Endothelial cell of umbilical vein (primary cell): Measurements from ENCODE around the gene VARS1. TPM values are rescaled to one million over a fixed set of nuclear protein-coding genes. Genes with fewer than 3 reads are reported as not detected.

Source experiments
- BruUV-seq: library from RNA; stranded (reverse); fragments of 400-500 nt; replicated peaks from 2 replicates; lab custom pipeline; 2021; lab: Mats Ljungman, UMichigan
- CTCF ChIA-PET: fragments of 300-600, 350-600 bp; sonication (Branson Sonifier 250); formaldehyde crosslinking; loops from one replicate; lab custom pipeline; 2021; ENCODE audit warnings: antibody characterized with exemption, inconsistent platforms; lab: Charles Lee
- POLR2A ChIA-PET: fragments of 300-600, 350-600 bp; sonication (Branson Sonifier 250); formaldehyde crosslinking; loops from one replicate; lab custom pipeline; 2021; ENCODE audit warnings: antibody characterized with exemption, inconsistent platforms; lab: Charles Lee
- DNase-seq: peaks from one replicate; pipeline ENCODE4 v3.0.0-alpha.2; 2011; ENCODE audit warnings: low read depth, low spot score
- FAIRE-seq: peaks from 2 replicates; lab custom pipeline; 2011; peaks lifted over from hg19 to GRCh38; lab: Jason Lieb, UNC
- H2AFZ ChIP-seq: 2 replicates; pipeline ENCODE4 v1.6.0; 2012; ENCODE audit warnings: low read depth, low read length, control low read depth, inconsistent platforms
- H3K27ac ChIP-seq: 2 replicates; pipeline ENCODE4 v1.5.1; 2011; ENCODE audit warnings: low read depth, mild to moderate bottlenecking, control low read depth, low read length, moderate library complexity; ENCODE audit not compliant: insufficient read depth
- H3K27me3 ChIP-seq, 2 experiments: 2 replicates each; pipeline versions ENCODE4 v1.6.0 to v1.6.1; 2011; ENCODE audit warnings: low read length in 2 of 2, mixed read lengths in 1 of 2; ENCODE audit not compliant: control insufficient read depth in 2 of 2, insufficient read depth in 2 of 2
- H3K36me3 ChIP-seq, 2 experiments: 2 replicates in 1 of 2; 3 replicates in 1 of 2; pipeline ENCODE4 v1.5.1; 2011; ENCODE audit warnings: low read length in 2 of 2, mild to moderate bottlenecking in 1 of 2, moderate library complexity in 1 of 2; ENCODE audit not compliant: control insufficient read depth in 2 of 2, insufficient read depth in 2 of 2; ENCODE audit errors: extremely low read depth in 1 of 2
- H3K4me1 ChIP-seq: 3 replicates; pipeline ENCODE4 v1.5.1; 2011; ENCODE audit warnings: mild to moderate bottlenecking, low read length; ENCODE audit not compliant: control insufficient read depth, insufficient read depth; ENCODE audit errors: extremely low read depth
- H3K4me2 ChIP-seq: 2 replicates; pipeline ENCODE4 v1.6.1; 2011; ENCODE audit warnings: low read length, control low read depth, mixed read lengths; ENCODE audit not compliant: insufficient read depth
- H3K4me3 ChIP-seq, 3 experiments: fragments of 200-600 bp in 1 of 3; sonication (generic), shearing (Covaris generic) in 1 of 3; replicated peaks in 1 of 3; 2 replicates each; pipeline ENCODE4 v1.5.1; 2011 to 2016; ENCODE audit warnings: control low read depth in 3 of 3, low read length in 3 of 3, mild to moderate bottlenecking in 2 of 3, inconsistent platforms in 1 of 3, low read depth in 1 of 3, moderate library complexity in 1 of 3; ENCODE audit not compliant: insufficient read depth in 1 of 3
- H3K79me2 ChIP-seq: 2 replicates; pipeline ENCODE4 v1.6.0; 2012; ENCODE audit warnings: low read length, inconsistent platforms; ENCODE audit not compliant: control insufficient read depth, insufficient read depth
- H3K9ac ChIP-seq: replicated peaks from 2 replicates; pipeline ENCODE3; 2011; ENCODE audit warnings: low read length, control low read depth; ENCODE audit not compliant: insufficient read depth; ENCODE audit errors: extremely low read depth
- H3K9me1 ChIP-seq: replicated peaks from 3 replicates; pipeline ENCODE4 v1.6.0; 2011; ENCODE audit warnings: mild to moderate bottlenecking, low read length; ENCODE audit not compliant: control insufficient read depth, insufficient read depth; ENCODE audit errors: extremely low read depth
- H3K9me3 ChIP-seq: replicated peaks from 2 replicates; pipeline ENCODE4 v1.5.1; 2012; ENCODE audit warnings: low read length, inconsistent platforms; ENCODE audit not compliant: control insufficient read depth, insufficient read depth
- H4K20me1 ChIP-seq: replicated peaks from 2 replicates; pipeline ENCODE3; 2011; ENCODE audit warnings: mild to moderate bottlenecking, low read length; ENCODE audit not compliant: control insufficient read depth, insufficient read depth; ENCODE audit errors: extremely low read depth
- EZH2 ChIP-seq: IDR thresholded peaks from 2 replicates; pipeline ENCODE4 v1.6.1; 2012; ENCODE audit warnings: borderline replicate concordance, low read depth, mild to moderate bottlenecking, moderate library complexity, low read length, inconsistent platforms; ENCODE audit not compliant: severe bottlenecking
- FOS ChIP-seq: IDR thresholded peaks from 2 replicates; pipeline ENCODE4 v1.6.1; 2011; ENCODE audit warnings: mild to moderate bottlenecking, low read length, moderate library complexity, borderline replicate concordance; ENCODE audit not compliant: insufficient read depth
- GATA2 ChIP-seq: IDR thresholded peaks from 2 replicates; pipeline ENCODE4 v1.7.0; 2011; ENCODE audit warnings: low read depth, mild to moderate bottlenecking, moderate library complexity, mixed read lengths, low read length; ENCODE audit not compliant: insufficient read length, insufficient read depth
- JUN ChIP-seq: IDR thresholded peaks from 2 replicates; pipeline ENCODE4 v1.6.1; 2011; ENCODE audit warnings: borderline replicate concordance, low read depth; ENCODE audit not compliant: insufficient read length, insufficient read depth
- MYC ChIP-seq: IDR thresholded peaks from one replicate; pipeline ENCODE4 v1.6.1; 2011; ENCODE audit warnings: mild to moderate bottlenecking, low read depth, low read length
- POLR2A ChIP-seq: IDR thresholded peaks from 2 replicates; pipeline ENCODE4 v1.6.1; 2012; ENCODE audit warnings: low read depth, mild to moderate bottlenecking, control low read depth, low read length
- POLR2AphosphoS5 ChIP-seq: IDR thresholded peaks from 2 replicates; pipeline ENCODE4 v1.6.1; 2012; ENCODE audit warnings: low read depth, mild to moderate bottlenecking, control low read depth, low read length, moderate library complexity; ENCODE audit not compliant: insufficient read depth
- dilution Hi-C: fragments of 300-500 bp; cut with MboI; formaldehyde crosslinking; loops from one replicate; pipeline ENCODE4 v1.15.0; 2019; ENCODE audit warnings: low sequenced_read_pairs; ENCODE audit not compliant: extremely low pct_ligation_motif_present
- intact Hi-C: fragments of 100-400 bp; cut with micrococcal nuclease; formaldehyde crosslinking; loops from one replicate; pipeline ENCODE4 v1.10.0; 2022
- polyA plus RNA-seq, 4 experiments: library from polyadenylated mRNA; depleted of rRNA in 3 of 4; stranded (reverse) in 3 of 4; unstranded in 1 of 4; fragments of >200 nt; gene quantifications; 2 replicates each; pipeline versions ENCODE4 v1.2.1 to v1.2.3, GENCODE V29; 2011 to 2012; ENCODE audit warnings: missing spikeins in 1 of 4
- total RNA-seq: library from RNA; stranded (reverse); gene quantifications from 2 replicates; pipeline ENCODE4 v1.2.3, GENCODE V29; 2021
- TF ChIP-seq, protein P1 (sequence below), 2 donors: IDR thresholded peaks; 1 replicate in 1 of 2; 2 replicates in 1 of 2; pipeline ENCODE4 v1.5.1; 2011; ENCODE audit warnings: low read length in 2 of 2, mild to moderate bottlenecking in 2 of 2, moderate library complexity in 2 of 2, control low read depth in 1 of 2, inconsistent platforms in 1 of 2, low read depth in 1 of 2; ENCODE audit not compliant: insufficient read depth in 1 of 2; ENCODE audit errors: extremely low read depth in 1 of 2

VARS1 gene
- total and polyA plus RNA-seq, 2 donors (not counting 3 experiments of a cell fraction or from before 2014, with no cell fraction given): 37.4 to 121 TPM

- H3K4me2 ChIP-seq: peak overlapping the region; percentile 54
- no peaks in the 10 kb centered on the region for H3K9me1 ChIP-seq
- H2AFZ ChIP-seq: peak overlapping the region; percentile 14
- peak overlapping the region; percentile 33 to 83 (median 37) for H3K4me3 ChIP-seq
- POLR2A ChIA-PET: interaction anchor here (0.6 to 2.3 kb wide), 13 partner anchors 8 to 156 kb away, joined by 3 to 43 read pairs (median 4); partner anchors contain the start of genes HSPA1B, LSM2, MSH5 and NEU1
- peak overlapping the region; percentile 65 for H3K27ac ChIP-seq
- H3K36me3 ChIP-seq: no peaks in the 10 kb centered on the region
- TF ChIP-seq, protein P1, sequence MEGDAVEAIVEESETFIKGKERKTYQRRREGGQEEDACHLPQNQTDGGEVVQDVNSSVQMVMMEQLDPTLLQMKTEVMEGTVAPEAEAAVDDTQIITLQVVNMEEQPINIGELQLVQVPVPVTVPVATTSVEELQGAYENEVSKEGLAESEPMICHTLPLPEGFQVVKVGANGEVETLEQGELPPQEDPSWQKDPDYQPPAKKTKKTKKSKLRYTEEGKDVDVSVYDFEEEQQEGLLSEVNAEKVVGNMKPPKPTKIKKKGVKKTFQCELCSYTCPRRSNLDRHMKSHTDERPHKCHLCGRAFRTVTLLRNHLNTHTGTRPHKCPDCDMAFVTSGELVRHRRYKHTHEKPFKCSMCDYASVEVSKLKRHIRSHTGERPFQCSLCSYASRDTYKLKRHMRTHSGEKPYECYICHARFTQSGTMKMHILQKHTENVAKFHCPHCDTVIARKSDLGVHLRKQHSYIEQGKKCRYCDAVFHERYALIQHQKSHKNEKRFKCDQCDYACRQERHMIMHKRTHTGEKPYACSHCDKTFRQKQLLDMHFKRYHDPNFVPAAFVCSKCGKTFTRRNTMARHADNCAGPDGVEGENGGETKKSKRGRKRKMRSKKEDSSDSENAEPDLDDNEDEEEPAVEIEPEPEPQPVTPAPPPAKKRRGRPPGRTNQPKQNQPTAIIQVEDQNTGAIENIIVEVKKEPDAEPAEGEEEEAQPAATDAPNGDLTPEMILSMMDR (IDR thresholded peaks at IDR 0.05; ENCODE audit: extremely low read depth in 1 of 2, insufficient read depth in 1 of 2, low read depth in 1 of 2, low read length in 2 of 2): no peak
- no peak for TF ChIP-seq FOS
- no peak for TF ChIP-seq GATA2
- no peak for TF ChIP-seq JUN
- TF ChIP-seq EZH2: no peak
- no peak for TF ChIP-seq MYC
- TF ChIP-seq POLR2AphosphoS5: no peak
- peak; percentile 18 for TF ChIP-seq POLR2A
- no peaks in the 10 kb centered on the region for H3K27me3 ChIP-seq
- peaks cover 21% of the 10 kb centered on the region for H3K4me1 ChIP-seq
- H3K79me2 ChIP-seq: peaks cover 16% of the 10 kb centered on the region
- CTCF ChIA-PET: interaction anchor here (0.6 to 3.3 kb wide), 10 partner anchors 8 to 133 kb away, joined by 3 to 18 read pairs (median 4); partner anchors contain the start of genes HSPA1B, LSM2, LY6G5C and VARS1
- H3K9ac ChIP-seq: peak overlapping the region; percentile 30
- H4K20me1 ChIP-seq: no peaks in the 10 kb centered on the region
- dilution Hi-C loops (no loop called here), intact Hi-C loops (loop anchor here (2.0 kb wide), 1 partner anchor 20 kb away; the partner anchor contains the start of gene VARS1)
- DNase-seq (peak; percentile 96), FAIRE-seq (no peak)
- no peaks in the 10 kb centered on the region for H3K9me3 ChIP-seq
- BruUV-seq: no TSS peak
These were observed 19.1 kb upstream of the VARS1 start for GRCh38 chr6:31814677-31815024.
